AG09319 (cell line): ENCODE results near the gene TLE5.

Experiments used
- DNase-seq: peaks from one replicate; pipeline ENCODE4 v3.0.0-alpha.2; 2010; ENCODE audit warnings: low read depth; ENCODE audit errors: extremely low read depth
- CTCF ChIP-seq: IDR thresholded peaks from 2 replicates; pipeline ENCODE4 v1.5.1; 2011; ENCODE audit warnings: low read depth, mild to moderate bottlenecking, inconsistent platforms, low read length, moderate library complexity

TLE5 gene

DNA sequence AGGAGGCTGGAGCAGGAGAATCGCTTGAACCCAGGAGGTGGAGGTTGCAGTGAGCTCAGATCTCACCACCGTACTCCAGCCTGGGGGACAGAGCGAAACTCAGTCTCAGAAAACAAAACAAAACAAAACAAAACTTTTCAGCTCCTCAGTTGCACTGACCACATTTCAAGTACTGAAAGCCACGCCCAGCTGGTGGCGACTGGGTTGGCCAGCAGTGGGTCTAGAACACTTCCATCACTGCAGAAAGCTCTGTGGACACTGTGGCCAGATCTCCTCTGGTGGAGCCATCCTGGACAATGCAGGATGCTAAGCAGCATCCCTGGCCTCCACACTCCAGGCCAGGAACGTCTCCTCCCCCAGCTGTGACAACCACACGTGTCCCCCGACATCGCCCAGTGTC lies 54.3 kb downstream of the TLE5 start:
- TF ChIP-seq CTCF, result no peak
- no peak for DNase-seq

DNA sequence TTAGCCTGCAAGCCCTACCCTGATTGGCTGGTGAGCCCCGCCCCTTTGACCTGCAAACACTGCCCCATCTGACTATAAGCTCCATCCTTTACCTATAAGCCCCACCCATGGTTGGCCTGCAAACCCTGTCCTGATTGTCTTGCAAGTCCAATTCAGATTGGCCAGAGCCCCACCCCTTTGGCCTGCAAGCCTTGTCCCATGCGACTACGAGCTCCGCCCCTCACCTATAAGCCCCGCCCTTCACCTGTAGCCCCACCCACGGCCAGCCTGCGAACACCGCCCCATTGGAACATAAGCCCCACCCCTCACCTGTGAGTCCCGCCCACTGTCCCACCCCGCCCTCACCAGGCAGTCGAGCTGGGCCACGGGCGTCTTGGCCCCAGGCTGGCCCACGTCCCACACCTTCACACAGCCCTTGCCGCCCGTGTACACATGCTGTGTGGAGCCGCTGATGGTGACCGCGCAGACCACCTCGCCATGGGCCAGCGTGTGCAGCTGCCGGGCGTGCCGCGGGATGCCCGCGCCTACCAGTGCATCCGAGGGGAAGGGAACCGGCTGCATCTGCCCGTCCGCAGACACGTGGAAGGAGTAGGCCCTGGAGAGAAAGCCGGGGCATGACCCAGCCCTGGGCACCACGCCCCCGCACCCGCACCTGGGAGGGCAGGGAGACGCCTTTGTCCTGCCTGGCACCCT lies 56.1 kb downstream of the TLE5 start:
- TF ChIP-seq CTCF, result no peak
- no peak for DNase-seq

DNA sequence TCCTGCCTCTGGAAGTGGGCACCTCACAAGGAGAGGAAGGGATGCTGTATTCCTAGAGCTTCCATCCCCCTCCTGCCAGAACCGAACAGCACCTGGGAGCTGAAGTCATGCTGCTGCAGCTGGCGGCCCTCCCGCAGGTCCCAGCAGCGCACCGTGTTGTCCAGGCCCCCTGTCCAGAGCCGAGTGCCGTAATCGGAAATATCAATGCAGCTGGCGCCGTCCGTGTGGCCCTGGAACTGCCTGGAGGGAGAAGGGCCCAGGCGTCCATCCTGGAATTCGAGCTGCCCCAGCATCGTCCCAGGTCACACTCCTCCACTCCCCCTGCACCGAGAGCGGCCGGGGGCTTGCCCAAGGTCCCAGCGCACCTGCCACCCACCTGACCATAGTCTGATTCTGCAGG lies 57.0 kb downstream of the TLE5 start:
- no peak for TF ChIP-seq CTCF
- DNase-seq, result no peak

DNA sequence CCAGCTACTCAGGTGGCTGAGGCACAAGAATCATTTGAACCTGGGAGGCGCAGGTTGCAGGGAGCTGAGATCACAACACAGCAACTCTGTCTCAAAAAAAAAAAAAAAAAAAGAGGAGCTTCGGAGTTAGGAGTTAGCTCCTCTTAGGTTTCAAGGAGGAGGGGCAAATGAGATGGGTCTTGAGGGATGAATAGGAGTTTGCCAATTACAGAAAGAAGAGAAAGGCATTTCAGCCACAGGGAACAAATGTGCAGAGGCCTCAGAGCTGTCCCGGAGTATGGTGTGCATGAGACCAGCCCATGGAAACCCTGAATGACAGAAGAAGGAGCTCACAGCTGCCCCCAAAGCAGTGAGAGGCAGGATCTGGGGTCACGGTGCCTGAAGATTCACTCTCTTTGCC lies 57.8 kb downstream of the TLE5 start:
- DNase-seq, result no peak
- no peak for TF ChIP-seq CTCF

DNA sequence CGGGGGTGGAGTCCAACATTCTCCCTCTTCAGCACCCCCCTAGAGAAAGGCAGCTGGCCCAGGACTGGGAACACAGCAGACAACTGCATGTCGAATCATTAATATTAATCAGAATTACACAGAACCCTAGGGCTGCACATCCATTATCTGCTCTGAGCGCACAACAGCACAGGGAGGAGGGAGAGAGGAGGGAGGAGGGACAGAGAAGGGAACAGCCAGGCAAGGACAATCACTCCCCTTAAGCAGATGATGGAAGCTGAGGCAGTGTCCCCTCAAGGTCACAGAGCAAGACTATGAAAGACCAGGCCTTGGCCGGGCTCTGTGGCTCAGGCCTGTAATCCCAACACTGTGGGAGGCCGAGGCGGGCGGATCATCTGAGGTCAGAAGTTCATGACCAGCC lies 59.2 kb downstream of the TLE5 start:
- TF ChIP-seq CTCF, result no peak

More for the DNA sequence above, 59.2 kb downstream of the TLE5 start:
- DNase-seq, result no peak
